ENCODE results near the gene ZYX. TPM values are rescaled to one million over a fixed set of nuclear protein-coding genes. Genes with fewer than 3 reads are reported as not detected.
A peak's percentile ranks its signal among the peaks of the same experiment; 100 is the strongest.

Gene ZYX
- total RNA-seq, 1 experiment from 2014 or later = 237 TPM

DNA sequence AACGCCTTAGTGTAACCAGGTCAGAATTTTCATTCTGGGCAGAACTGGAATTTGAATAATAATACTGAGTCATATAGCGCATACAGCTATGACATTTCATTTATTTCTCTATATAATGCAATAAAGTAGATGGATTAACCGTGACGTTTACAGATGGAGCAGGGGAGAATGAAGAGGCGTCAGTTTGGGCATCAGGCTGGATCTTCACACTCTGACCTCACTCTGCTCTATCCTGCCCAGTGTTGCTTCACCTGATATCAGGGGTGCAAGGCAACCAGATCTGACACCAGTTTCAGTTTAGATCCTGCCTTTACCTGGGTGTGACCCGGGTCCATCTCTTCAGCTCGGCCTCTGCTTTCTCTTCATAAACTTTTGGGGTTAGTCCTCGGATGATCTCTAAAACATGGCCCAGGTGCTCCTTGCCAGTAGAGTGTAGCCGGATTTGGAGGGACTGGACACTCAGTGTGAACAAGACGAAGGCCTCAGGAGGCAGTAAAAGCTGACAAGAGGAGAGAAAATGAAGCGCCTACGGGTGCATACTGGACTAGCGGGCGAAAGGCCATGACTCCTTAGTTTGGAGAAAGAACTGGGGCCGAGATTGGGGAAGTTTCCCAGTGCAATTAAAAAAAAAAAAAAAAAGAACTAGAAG, 1.4 kb upstream of the ZYX start:
- WGBS (ENCODE audit: extremely low coverage, insufficient read length, low lambda C conversion rate) = no CpG with 5 or more reads among the region's 15 CpGs
- Histone ChIP-seq H3T11ph (ENCODE audit: low read length) (no peak overlapping the region), H4K91ac (ENCODE audit: insufficient read length, low read depth, low read length) (no peak overlapping the region)

More for the DNA sequence above, 1.4 kb upstream of the ZYX start:
- peak; percentile 34 for DNase-seq
- peaks cover 14% of the 10 kb centered on the region; the same call in 1 of the 2 replicates for H3K79me2 ChIP-seq (ENCODE audit: insufficient read depth, low read length)
- Mint-ChIP-seq H3K4me3 (peak overlapping the region; percentile 76 to 79; a peak in 4 of 5 replicates), H3K36me3 (ENCODE audit: insufficient read depth in 1 of 3, low read depth in 3 of 3) (peaks cover 5 to 9% (median 7%) of the 10 kb centered on the region in 3 experiments; a peak in 4 of 7 replicates), H3K27me3 (ENCODE audit: low read depth) (no peaks in the 10 kb centered on the region), H3K4me1 (peaks cover 25 to 28% of the 10 kb centered on the region in 2 experiments), H3K9me3 (no peaks in the 10 kb centered on the region), H3K27ac (peak overlapping the region in 2 of 3 experiments; percentile 12 to 89; a peak in 3 of 7 replicates)
- no peak overlapping the region for H2BK12ac ChIP-seq (ENCODE audit: insufficient read length, low read depth, low read length)
- H2BK120ac ChIP-seq (ENCODE audit: low read depth, low read length, poor library complexity, severe bottlenecking) = no peak overlapping the region
- peak overlapping the region; percentile 41 for H3K18ac ChIP-seq (ENCODE audit: insufficient read length, low read depth, low read length)
- H3K9ac ChIP-seq (ENCODE audit: extremely low read depth, insufficient read length, low read length) = peak overlapping the region; percentile 45
- H3K23ac ChIP-seq (ENCODE audit: insufficient read length, low read depth, low read length) = no peak overlapping the region
- peaks cover 5% of the 10 kb centered on the region; the same call in 1 of the 2 replicates for H3K4me1 ChIP-seq (ENCODE audit: insufficient read depth, low read length)
- no peak overlapping the region for H4K8ac ChIP-seq (replicated peaks; ENCODE audit: insufficient read length, low read depth, low read length)
- H3K9me3 ChIP-seq (ENCODE audit: control insufficient read depth, low read depth, low read length) = no peaks in the 10 kb centered on the region
- H3K79me1 ChIP-seq (ENCODE audit: insufficient read depth, low read depth, low read length, poor library complexity, severe bottlenecking) = peaks cover 5% of the 10 kb centered on the region
- no peak overlapping the region for H3K27ac ChIP-seq (ENCODE audit: insufficient read length, low read depth, low read length)
- H2AK5ac ChIP-seq (ENCODE audit: insufficient read length, low read length) = no peak overlapping the region
- no peaks in the 10 kb centered on the region for H4K20me1 ChIP-seq (ENCODE audit: control insufficient read depth, insufficient read depth, insufficient read length)
- H2BK20ac ChIP-seq (ENCODE audit: low read depth, low read length, poor library complexity, severe bottlenecking) = no peak overlapping the region
- H3K56ac ChIP-seq (ENCODE audit: insufficient read length, low read depth, low read length) = no peak overlapping the region
- TF ChIP-seq, protein P1, sequence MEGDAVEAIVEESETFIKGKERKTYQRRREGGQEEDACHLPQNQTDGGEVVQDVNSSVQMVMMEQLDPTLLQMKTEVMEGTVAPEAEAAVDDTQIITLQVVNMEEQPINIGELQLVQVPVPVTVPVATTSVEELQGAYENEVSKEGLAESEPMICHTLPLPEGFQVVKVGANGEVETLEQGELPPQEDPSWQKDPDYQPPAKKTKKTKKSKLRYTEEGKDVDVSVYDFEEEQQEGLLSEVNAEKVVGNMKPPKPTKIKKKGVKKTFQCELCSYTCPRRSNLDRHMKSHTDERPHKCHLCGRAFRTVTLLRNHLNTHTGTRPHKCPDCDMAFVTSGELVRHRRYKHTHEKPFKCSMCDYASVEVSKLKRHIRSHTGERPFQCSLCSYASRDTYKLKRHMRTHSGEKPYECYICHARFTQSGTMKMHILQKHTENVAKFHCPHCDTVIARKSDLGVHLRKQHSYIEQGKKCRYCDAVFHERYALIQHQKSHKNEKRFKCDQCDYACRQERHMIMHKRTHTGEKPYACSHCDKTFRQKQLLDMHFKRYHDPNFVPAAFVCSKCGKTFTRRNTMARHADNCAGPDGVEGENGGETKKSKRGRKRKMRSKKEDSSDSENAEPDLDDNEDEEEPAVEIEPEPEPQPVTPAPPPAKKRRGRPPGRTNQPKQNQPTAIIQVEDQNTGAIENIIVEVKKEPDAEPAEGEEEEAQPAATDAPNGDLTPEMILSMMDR (conservative IDR thresholded peaks at IDR 0.05) = no peak
- H2BK15ac ChIP-seq (ENCODE audit: low read depth, low read length) = no peak overlapping the region
- peak overlapping the region; percentile 57 for H3K4me2 ChIP-seq (ENCODE audit: insufficient read depth, insufficient read length, low read length)
- no peak overlapping the region for H2AFZ ChIP-seq (ENCODE audit: low read length)
- H4K5ac ChIP-seq (ENCODE audit: insufficient read length, low read depth, low read length) = no peak overlapping the region
- no peak overlapping the region for H2BK5ac ChIP-seq (ENCODE audit: insufficient read length, low read length)
- H3K4ac ChIP-seq (ENCODE audit: low read depth, low read length) = no peak overlapping the region
- peaks cover 14% of the 10 kb centered on the region for H3K23me2 ChIP-seq (ENCODE audit: insufficient read length, low read depth, low read length, poor library complexity, severe bottlenecking)
- H3K14ac ChIP-seq (ENCODE audit: insufficient read depth, low read length) = no peak overlapping the region
- H3K27me3 ChIP-seq (ENCODE audit: insufficient read depth, low read length) = 0 out of 2 replicates have a peak, but pooled peaks cover 2% of the 10 kb centered on the region
